Neutrophil (primary cell): Measurements from ENCODE around the gene DELE1.

Experiments
- H3K27ac ChIP-seq: fragments of 200-600 bp; sonication (generic); 2 replicates; pipeline ENCODE4 v1.5.1; 2016; ENCODE audit warnings: mild to moderate bottlenecking, moderate library complexity
- H3K27me3 ChIP-seq: fragments of 200-600 bp; sonication (generic); 2 replicates; pipeline ENCODE4 v1.6.0; 2016; ENCODE audit warnings: mild to moderate bottlenecking
- H3K36me3 ChIP-seq: fragments of 200-600 bp; sonication (generic); 2 replicates; pipeline ENCODE4 v1.5.1; 2017
- H3K4me1 ChIP-seq, 2 experiments: fragments of 200-600 bp in 1 of 2; sonication (generic) in 1 of 2; 1 replicate in 1 of 2; 2 replicates in 1 of 2; pipeline versions ENCODE4 v1.5.1 to v1.6.1; 2013 to 2016; ENCODE audit warnings: low read depth in 1 of 2, low read length in 1 of 2, mild to moderate bottlenecking in 1 of 2, moderate library complexity in 1 of 2; ENCODE audit not compliant: control insufficient read depth in 1 of 2, insufficient read depth in 1 of 2
- H3K4me3 ChIP-seq, 2 experiments: fragments of 200-600 bp in 1 of 2; sonication (generic) in 1 of 2; 1 replicate in 1 of 2; 2 replicates in 1 of 2; pipeline ENCODE4 v1.5.1; 2013 to 2016; ENCODE audit warnings: low read depth in 1 of 2, low read length in 1 of 2, mild to moderate bottlenecking in 1 of 2, moderate library complexity in 1 of 2
- H3K9me3 ChIP-seq: fragments of 200-600 bp; sonication (generic); 2 replicates; pipeline ENCODE4 v1.5.1; 2016
- CTCF ChIP-seq: fragments of 200-600 bp; sonication (generic); IDR thresholded peaks from 2 replicates; pipeline ENCODE4 v1.5.1; 2016; ENCODE audit warnings: antibody characterized with exemption

The DELE1 gene

GRCh38 chr5:141914199-141914743 lies 9.4 kb upstream of the DELE1 start:
- Histone ChIP-seq H3K4me1 (peaks cover 11 to 15% of the 10 kb centered on the region in 2 experiments), H3K27me3 (peaks cover 51% of the 10 kb centered on the region), H3K27ac (peak overlapping the region; percentile 36), H3K36me3 (no peaks in the 10 kb centered on the region), H3K9me3 (no peaks in the 10 kb centered on the region), H3K4me3 (peak overlapping the region; percentile 48 to 59)
- TF ChIP-seq CTCF: peak; percentile 20

GRCh38 chr5:141914797-141915196 lies 8.9 kb upstream of the DELE1 start:
- Histone ChIP-seq H3K4me3 (no peak overlapping the region), H3K27ac (no peak overlapping the region), H3K9me3 (no peaks in the 10 kb centered on the region), H3K27me3 (peaks cover 51% of the 10 kb centered on the region), H3K4me1 (peaks cover 11 to 15% of the 10 kb centered on the region in 2 experiments), H3K36me3 (no peaks in the 10 kb centered on the region)
- TF ChIP-seq CTCF: no peak

- peaks cover 51% of the 10 kb centered on the region for H3K27me3 ChIP-seq
- H3K36me3 ChIP-seq: no peaks in the 10 kb centered on the region
- peaks cover 11 to 15% of the 10 kb centered on the region in 2 experiments for H3K4me1 ChIP-seq
- no peak overlapping the region for H3K4me3 ChIP-seq
- H3K9me3 ChIP-seq: no peaks in the 10 kb centered on the region
- no peak overlapping the region for H3K27ac ChIP-seq
- no peak for TF ChIP-seq CTCF
Measured at GRCh38 chr5:141915881-141916336, 7.8 kb upstream of the DELE1 start.

GRCh38 chr5:141916522-141916921 lies 7.1 kb upstream of the DELE1 start:
- H3K9me3 ChIP-seq: no peaks in the 10 kb centered on the region
- peaks cover 48% of the 10 kb centered on the region for H3K27me3 ChIP-seq
- peaks cover 11 to 15% of the 10 kb centered on the region in 2 experiments for H3K4me1 ChIP-seq
- no peak overlapping the region for H3K4me3 ChIP-seq
- H3K36me3 ChIP-seq: no peaks in the 10 kb centered on the region
- no peak overlapping the region for H3K27ac ChIP-seq
- no peak for TF ChIP-seq CTCF

GRCh38 chr5:141917760-141918159 lies 5.9 kb upstream of the DELE1 start:
- Histone ChIP-seq H3K36me3 (no peaks in the 10 kb centered on the region), H3K27ac (no peak overlapping the region), H3K4me3 (no peak overlapping the region), H3K4me1 (peaks cover 11 to 16% of the 10 kb centered on the region in 2 experiments), H3K9me3 (no peaks in the 10 kb centered on the region), H3K27me3 (peaks cover 36% of the 10 kb centered on the region)
- TF ChIP-seq CTCF: no peak
